ENCODE data around the gene SCN3A. TPM values are rescaled to one million over a fixed set of nuclear protein-coding genes. Genes with fewer than 3 reads are reported as not detected.

SCN3A gene
- total RNA-seq = not detected in 2 replicates

DNA sequence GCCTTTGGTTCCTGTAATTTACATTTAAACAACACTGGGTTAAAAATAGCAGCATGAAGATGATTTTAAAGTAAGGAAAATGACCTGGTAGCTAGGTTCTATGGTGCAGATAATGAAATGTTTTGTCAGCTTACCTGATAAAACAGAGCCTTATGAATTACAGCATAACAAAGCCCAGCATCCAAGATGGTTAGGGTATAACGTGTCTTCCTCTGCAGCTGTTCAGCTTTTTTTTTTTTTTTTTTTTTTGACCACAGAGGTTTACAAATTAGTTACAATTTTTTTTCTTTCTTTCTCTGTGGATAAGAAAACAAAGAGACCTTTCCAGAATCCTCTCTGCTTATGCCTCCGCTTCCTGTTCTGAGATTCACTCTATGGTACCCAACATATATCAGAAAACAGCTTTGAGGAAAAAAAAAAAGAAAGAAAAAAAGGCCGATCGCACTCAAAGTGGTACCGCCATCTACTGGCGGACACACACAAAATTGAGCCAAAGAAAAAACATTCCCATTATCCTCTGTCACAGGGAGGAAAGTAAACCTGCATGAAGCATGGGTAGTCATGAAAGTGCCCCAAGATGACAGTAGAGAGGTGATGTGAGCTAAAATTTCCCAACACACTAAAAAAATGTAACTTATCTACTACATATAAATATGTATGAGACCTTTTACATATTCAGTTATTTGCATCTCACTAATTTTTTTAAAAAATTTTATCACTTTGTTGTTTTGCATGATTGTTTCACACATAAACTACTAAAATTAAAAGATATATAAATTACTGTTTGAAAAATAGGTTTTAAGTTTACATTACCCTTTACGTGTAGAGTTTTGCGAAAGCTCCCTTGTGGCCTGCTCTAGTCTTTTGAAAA lies at the start of gene SCN3A:
SCN3A (minus strand) TSS at position 362 of the 871 bp plus-strand sequence. CDS start 27,656 bp downstream, outside the sequence.

DNA sequence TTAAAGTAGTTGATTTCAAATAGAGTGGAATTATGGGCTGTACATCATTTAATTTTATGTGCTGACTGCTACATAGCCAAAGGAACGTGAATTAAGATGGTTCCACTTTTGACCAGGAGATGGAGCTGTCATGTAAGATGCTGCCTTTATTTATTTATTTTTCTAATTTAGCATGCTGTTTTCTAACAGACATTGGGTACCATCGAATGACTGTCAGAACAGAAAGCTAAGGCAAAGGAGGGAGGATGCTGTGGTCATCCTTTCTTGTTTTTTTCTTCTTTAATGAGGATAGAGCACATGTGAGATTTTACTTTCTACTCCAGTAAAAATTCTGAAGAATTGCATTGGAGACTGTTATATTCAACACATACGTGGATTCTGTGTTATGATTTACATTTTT lies 35.4 kb upstream of the SCN3A start, which contains the start of gene SCN2A:
SCN2A (plus strand) TSS at position 185 of the 400 bp plus-strand sequence. CDS start 56,410 bp downstream, outside the sequence.

Other genes starting within 250 kb of the SCN3A start
- not detected in 2 replicates for gene SLC38A11, start 248.5 kb downstream of the SCN3A start, total RNA-seq
- under 0.01 and 0.20 TPM in 2 replicates for gene SCN2A, start 35.4 kb upstream of the SCN3A start, total RNA-seq

All from subcutaneous preadipocyte (primary cell).